GM18502 (cell line): ENCODE data around the gene ZDHHC4.
A peak's percentile ranks its signal among the peaks of the same experiment; 100 is the strongest.

ENCODE experiments used
- ATAC-seq: cut with Tn5 transposase; IDR thresholded peaks from one replicate; pipeline ENCODE4 v1.9.1; 2021; ENCODE audit warnings: mild to moderate bottlenecking; ENCODE audit not compliant: unreplicated experiment, poor library complexity

ZDHHC4 gene

GRCh38 chr7:6577369-6578113 lies at the start of gene ZDHHC4:
Gene ZDHHC4, plus strand, starts transcription at chr7:6577454. Its CDS starts 3,108 bp downstream, at chr7:6580562.
- ATAC-seq = peak; percentile 98

GRCh38 chr7:6528401-6529130 lies 48.7 kb upstream of the ZDHHC4 start:
- ATAC-seq = no peak

GRCh38 chr7:6529643-6530042 lies 47.6 kb upstream of the ZDHHC4 start:
- no peak for ATAC-seq

- ATAC-seq = peak; percentile 57
Measured at GRCh38 chr7:6530626-6531491, 46.4 kb upstream of the ZDHHC4 start.

GRCh38 chr7:6531492-6532279 lies 45.6 kb upstream of the ZDHHC4 start:
- ATAC-seq = no peak

- ATAC-seq = no peak
Measured at GRCh38 chr7:6532516-6532915, 44.7 kb upstream of the ZDHHC4 start.

- peak; percentile 34 for ATAC-seq
Measured at GRCh38 chr7:6533893-6534495, 43.3 kb upstream of the ZDHHC4 start.

GRCh38 chr7:6536262-6537260 lies 40.7 kb upstream of the ZDHHC4 start:
- no peak for ATAC-seq

GRCh38 chr7:6542368-6542767 lies 34.9 kb upstream of the ZDHHC4 start:
- no peak for ATAC-seq

GRCh38 chr7:6545398-6546126 lies 31.7 kb upstream of the ZDHHC4 start:
- ATAC-seq = no peak

GRCh38 chr7:6546498-6547251 lies 30.6 kb upstream of the ZDHHC4 start:
- no peak for ATAC-seq

GRCh38 chr7:6547400-6547799 lies 29.9 kb upstream of the ZDHHC4 start:
- no peak for ATAC-seq

GRCh38 chr7:6551016-6551511 lies 26.2 kb upstream of the ZDHHC4 start, which contains the start of gene GRID2IP:
Gene GRID2IP, minus strand, starts transcription at chr7:6551461. Its CDS starts 25 bp downstream, at chr7:6551436.
- no peak for ATAC-seq

GRCh38 chr7:6553448-6554044 lies 23.7 kb upstream of the ZDHHC4 start:
- ATAC-seq = no peak

- ATAC-seq = no peak
Measured at GRCh38 chr7:6554848-6555247, 22.4 kb upstream of the ZDHHC4 start.

GRCh38 chr7:6556196-6556595 lies 21.1 kb upstream of the ZDHHC4 start:
- no peak for ATAC-seq
